ENCODE measurements around the gene FHIT. TPM values are rescaled to one million over a fixed set of nuclear protein-coding genes. Genes with fewer than 3 reads are reported as not detected.

Gene FHIT
- total and polyA plus RNA-seq, 2 of the 4 experiments (the other 2 are of a cell fraction) = 0.07 TPM; not detected in 1

- no peak overlapping the region for H4K8ac ChIP-seq (ENCODE audit: low read depth in 2 of 2, low read length in 2 of 2)
- POLR2A ChIA-PET (ENCODE audit: unreplicated experiment) = no interaction called here
- no peaks in the 10 kb centered on the region for H3K9me1 ChIP-seq (ENCODE audit: insufficient read depth, low read length)
- H3K9me3 ChIP-seq (ENCODE audit: control insufficient read depth, insufficient read depth, low read length) = no peaks in the 10 kb centered on the region
- H3K56ac ChIP-seq (ENCODE audit: extremely low read depth, insufficient read depth, low read length) = no peak overlapping the region; the same call in 1 of the 2 replicates
- intact Hi-C loops (cut with micrococcal nuclease) (no loop called here), in situ Hi-C loops (cut with MboI; ENCODE audit: low sequenced_read_pairs) (no loop called here), dilution Hi-C loops (cut with HindIII; ENCODE audit: low sequenced_read_pairs, unreplicated experiment) (no loop called here)
- no peak overlapping the region for H3K14ac ChIP-seq (replicated peaks; ENCODE audit: low read depth, low read length)
- no peak for ATAC-seq (ENCODE audit: low read depth)
- no peak overlapping the region for H3K27ac ChIP-seq (ENCODE audit: insufficient read depth, low read length)
- H2BK120ac ChIP-seq (ENCODE audit: low read depth, low read length) = no peak overlapping the region
- no peak overlapping the region for H2BK15ac ChIP-seq (ENCODE audit: low read depth, low read length)
- no peak overlapping the region for H3K23ac ChIP-seq (ENCODE audit: low read depth, low read length)
- CTCF ChIA-PET = interaction anchor here (0.6 kb wide), 1 partner anchor 201 kb away, joined by 4 read pairs; no protein-coding TSS in a partner anchor
- H3K4me3 ChIP-seq (ENCODE audit: insufficient read depth, low read depth, low read length) = no peak overlapping the region
- no peak overlapping the region for H2BK20ac ChIP-seq (ENCODE audit: low read depth, low read length)
- H3K79me1 ChIP-seq (ENCODE audit: low read depth in 1 of 2, low read length in 2 of 2) = no peaks in the 10 kb centered on the region
- no peak overlapping the region for H3K4ac ChIP-seq (ENCODE audit: low read depth, low read length)
- H4K5ac ChIP-seq (ENCODE audit: low read depth, low read length) = no peak overlapping the region
- BruUV-seq (replicated peaks) = no TSS peak
- H2AFZ ChIP-seq (replicated peaks; ENCODE audit: low read length, poor library complexity) = no peak overlapping the region
- no peak for DNase-seq
- no peaks in the 10 kb centered on the region; the same call in 1 of the 2 replicates for H3K27me3 ChIP-seq (ENCODE audit: control insufficient read depth, insufficient read depth, low read length)
- no peak overlapping the region for H3K9ac ChIP-seq (ENCODE audit: low read depth, low read length)
- no CpG with 5 or more reads among the region's 2 CpGs for WGBS, 2 experiments (ENCODE audit: extremely low coverage in 2 of 2, insufficient read length in 1 of 2)
- H4K20me1 ChIP-seq (ENCODE audit: insufficient read depth, low read length) = no peaks in the 10 kb centered on the region
- TF ChIP-seq USF2 (IDR thresholded peaks at IDR 0.05; ENCODE audit: low read depth, low read length) (no peak), CEBPB (IDR thresholded peaks at IDR 0.05; ENCODE audit: low read depth, low read length) (peak; percentile 28; the same call in 1 of the 2 replicates)
- H2AK5ac ChIP-seq (ENCODE audit: low read depth, low read length) = no peak overlapping the region
- H2AK9ac ChIP-seq (replicated peaks; ENCODE audit: low read depth, low read length, poor library complexity) = no peak overlapping the region
- H2BK5ac ChIP-seq (ENCODE audit: low read depth, low read length, poor library complexity, severe bottlenecking) = no peak overlapping the region
- H4K91ac ChIP-seq (ENCODE audit: insufficient read depth, low read depth, low read length) = no peak overlapping the region
- no peaks in the 10 kb centered on the region for H3K4me1 ChIP-seq (ENCODE audit: control insufficient read depth, insufficient read depth, low read length)
- H3K4me2 ChIP-seq (ENCODE audit: low read depth, low read length) = no peak overlapping the region
- no peak overlapping the region for H3K18ac ChIP-seq (ENCODE audit: low read depth, low read length)
- H3K36me3 ChIP-seq (ENCODE audit: control insufficient read depth, insufficient read depth, low read length) = no peaks in the 10 kb centered on the region
Observed at GRCh38 chr3:60337421-60337820, 913.8 kb downstream of the FHIT start.
